Esophagus squamous epithelium (tissue), 4 donors: ENCODE data around the gene ZNF324.
"Not testable (repeated sequence)": the region's sequence is repeated elsewhere in the genome, so short reads cannot be mapped to it uniquely, and the experiment has no call there.

Source experiments
- CTCF ChIP-seq, 6 experiments: fragments of 450-650 bp in 4 of 6; fragments of 200-600 bp in 2 of 6; sonication (generic) in 2 of 6; IDR thresholded peaks; one replicate each; pipeline ENCODE4 v1.5.1; 2016 to 2019; ENCODE audit warnings: antibody characterized with exemption in 6 of 6, mild to moderate bottlenecking in 4 of 6, moderate library complexity in 4 of 6
- POLR2A ChIP-seq, 4 donors: fragments of 450-650 bp; IDR thresholded peaks; one replicate each; pipeline ENCODE4 v1.6.1; 2017; ENCODE audit warnings: antibody characterized with exemption in 4 of 4, mild to moderate bottlenecking in 4 of 4, moderate library complexity in 3 of 4

GRCh38 chr19:58442986-58443385 lies 23.9 kb upstream of the ZNF324 start:
- not testable (repeated sequence) for TF ChIP-seq POLR2A, CTCF (IDR thresholded peaks at IDR 0.05)
